ENCODE results near the gene SORCS3. TPM values are rescaled to one million over a fixed set of nuclear protein-coding genes. Genes with fewer than 3 reads are reported as not detected.

The SORCS3 gene
- polyA plus RNA-seq, 1 donor (not counting 4 experiments of a cell fraction or from before 2014, with no cell fraction given) = not detected

DNA sequence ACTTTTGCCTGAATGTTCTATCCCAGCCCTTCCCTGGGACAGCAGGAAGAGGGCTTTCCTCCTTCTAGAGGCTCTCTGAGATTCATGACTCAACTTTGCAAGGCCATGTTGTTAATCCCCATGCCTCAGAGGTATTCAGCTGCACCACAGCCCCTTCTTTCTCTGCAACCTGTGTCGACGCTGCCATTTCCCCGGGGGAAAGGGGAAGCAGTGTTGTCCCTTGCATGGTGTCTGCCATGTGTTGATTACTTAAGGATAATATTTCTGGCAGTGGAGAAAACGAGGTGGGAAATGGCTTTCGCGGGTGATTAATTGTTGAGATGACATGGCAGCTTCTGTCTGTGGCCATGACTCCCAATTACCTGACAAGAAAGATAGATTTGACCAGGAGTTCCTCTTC is 133.1 kb downstream of the SORCS3 start:
- dilution Hi-C loops (cut with MboI; ENCODE audit: extremely low pct_ligation_motif_present, low sequenced_read_pairs) = no loop called here
- FAIRE-seq (no peak), DNase-seq (ENCODE audit: low read depth, low spot score) (no peak)
- no peaks in the 10 kb centered on the region for H3K9me3 ChIP-seq (ENCODE audit: control insufficient read depth, low read depth, low read length)
- no peak overlapping the region for H3K27ac ChIP-seq (ENCODE audit: control insufficient read depth, insufficient read depth, low read length)
- no peak overlapping the region for H3K9ac ChIP-seq (ENCODE audit: control insufficient read depth, extremely low read depth, insufficient read depth, low read length)
- H3K4me1 ChIP-seq (ENCODE audit: control insufficient read depth, extremely low read depth, insufficient read depth, low read length) = no peaks in the 10 kb centered on the region
- no peaks in the 10 kb centered on the region for H3K9me1 ChIP-seq (ENCODE audit: control insufficient read depth, extremely low read depth, insufficient read depth, low read length)
- no peaks in the 10 kb centered on the region for H3K27me3 ChIP-seq (ENCODE audit: control insufficient read depth, extremely low read depth, insufficient read depth, low read length)
- H2AFZ ChIP-seq (ENCODE audit: control insufficient read depth, low read length) = no peak overlapping the region
- no peak overlapping the region for H3K4me2 ChIP-seq (ENCODE audit: control insufficient read depth, extremely low read depth, insufficient read depth, low read depth, low read length)
- no peaks in the 10 kb centered on the region for H3K36me3 ChIP-seq (ENCODE audit: control insufficient read depth in 2 of 2, extremely low read depth in 1 of 2, insufficient read depth in 2 of 2, low read length in 2 of 2)
- TF ChIP-seq EZH2 (IDR thresholded peaks at IDR 0.05; ENCODE audit: low read length) = no peak
- TF ChIP-seq, protein P1, sequence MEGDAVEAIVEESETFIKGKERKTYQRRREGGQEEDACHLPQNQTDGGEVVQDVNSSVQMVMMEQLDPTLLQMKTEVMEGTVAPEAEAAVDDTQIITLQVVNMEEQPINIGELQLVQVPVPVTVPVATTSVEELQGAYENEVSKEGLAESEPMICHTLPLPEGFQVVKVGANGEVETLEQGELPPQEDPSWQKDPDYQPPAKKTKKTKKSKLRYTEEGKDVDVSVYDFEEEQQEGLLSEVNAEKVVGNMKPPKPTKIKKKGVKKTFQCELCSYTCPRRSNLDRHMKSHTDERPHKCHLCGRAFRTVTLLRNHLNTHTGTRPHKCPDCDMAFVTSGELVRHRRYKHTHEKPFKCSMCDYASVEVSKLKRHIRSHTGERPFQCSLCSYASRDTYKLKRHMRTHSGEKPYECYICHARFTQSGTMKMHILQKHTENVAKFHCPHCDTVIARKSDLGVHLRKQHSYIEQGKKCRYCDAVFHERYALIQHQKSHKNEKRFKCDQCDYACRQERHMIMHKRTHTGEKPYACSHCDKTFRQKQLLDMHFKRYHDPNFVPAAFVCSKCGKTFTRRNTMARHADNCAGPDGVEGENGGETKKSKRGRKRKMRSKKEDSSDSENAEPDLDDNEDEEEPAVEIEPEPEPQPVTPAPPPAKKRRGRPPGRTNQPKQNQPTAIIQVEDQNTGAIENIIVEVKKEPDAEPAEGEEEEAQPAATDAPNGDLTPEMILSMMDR (optimal IDR thresholded peaks at IDR 0.05 in 1 of 3, IDR thresholded peaks at IDR 0.05 in 1 of 3, conservative IDR thresholded peaks at IDR 0.05 in 1 of 3; ENCODE audit: extremely low read depth in 1 of 3, insufficient read depth in 2 of 3, low read length in 3 of 3) = no peak
- no peaks in the 10 kb centered on the region for H4K20me1 ChIP-seq (ENCODE audit: control insufficient read depth, extremely low read depth, insufficient read depth, low read length)
- H3K4me3 ChIP-seq (ENCODE audit: control insufficient read depth in 2 of 3, extremely low read depth in 1 of 3, insufficient read depth in 2 of 3, low read depth in 1 of 3, low read length in 3 of 3) = no peak overlapping the region
- H3K79me2 ChIP-seq (ENCODE audit: control insufficient read depth, insufficient read depth, low read length) = no peaks in the 10 kb centered on the region

DNA sequence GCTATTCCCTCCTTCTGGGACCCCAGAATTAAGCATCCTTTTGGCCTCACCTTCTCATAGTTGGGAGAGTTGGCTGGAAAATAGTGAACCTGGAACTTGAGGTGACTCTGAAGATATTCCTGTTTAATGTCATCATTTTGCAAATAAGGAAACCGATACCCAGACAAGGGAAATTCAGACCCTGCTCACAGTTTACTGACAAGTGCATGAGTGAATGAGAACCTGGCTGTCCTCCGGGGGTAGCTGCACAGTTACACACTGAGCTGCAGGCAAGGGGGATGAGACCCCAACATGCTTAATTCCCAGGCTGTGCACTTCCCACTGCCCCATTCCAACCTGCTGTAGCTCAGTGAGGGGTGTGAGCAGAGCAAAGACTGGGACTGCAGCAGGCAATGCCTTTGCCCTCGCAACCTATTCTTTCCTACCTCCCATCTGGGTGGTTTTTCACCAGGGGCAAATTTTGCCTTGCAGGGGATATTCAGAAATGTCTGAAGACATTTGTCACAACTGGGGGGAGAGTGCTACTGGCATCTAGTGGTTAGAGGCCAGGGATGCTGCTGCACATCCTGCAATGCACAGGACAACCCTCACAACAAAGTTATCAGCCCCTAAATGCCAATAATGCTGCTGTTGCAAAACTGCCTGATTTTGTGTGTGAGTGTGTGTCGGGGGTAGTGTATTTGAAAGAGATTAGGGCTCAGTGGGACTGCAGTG is 136.2 kb downstream of the SORCS3 start:
- Histone ChIP-seq H3K36me3 (ENCODE audit: control insufficient read depth in 2 of 2, extremely low read depth in 1 of 2, insufficient read depth in 2 of 2, low read length in 2 of 2) (no peaks in the 10 kb centered on the region), H3K9ac (ENCODE audit: control insufficient read depth, extremely low read depth, insufficient read depth, low read length) (no peak overlapping the region), H3K9me1 (ENCODE audit: control insufficient read depth, extremely low read depth, insufficient read depth, low read length) (no peaks in the 10 kb centered on the region), H4K20me1 (ENCODE audit: control insufficient read depth, extremely low read depth, insufficient read depth, low read length) (no peaks in the 10 kb centered on the region), H3K27me3 (ENCODE audit: control insufficient read depth, extremely low read depth, insufficient read depth, low read length) (no peaks in the 10 kb centered on the region), H3K4me3 (ENCODE audit: control insufficient read depth in 2 of 3, extremely low read depth in 1 of 3, insufficient read depth in 2 of 3, low read depth in 1 of 3, low read length in 3 of 3) (no peak overlapping the region), H2AFZ (ENCODE audit: control insufficient read depth, low read length) (no peak overlapping the region), H3K79me2 (ENCODE audit: control insufficient read depth, insufficient read depth, low read length) (no peaks in the 10 kb centered on the region), H3K9me3 (ENCODE audit: control insufficient read depth, low read depth, low read length) (no peaks in the 10 kb centered on the region), H3K4me2 (ENCODE audit: control insufficient read depth, extremely low read depth, insufficient read depth, low read depth, low read length) (no peak overlapping the region), H3K27ac (ENCODE audit: control insufficient read depth, insufficient read depth, low read length) (no peak overlapping the region), H3K4me1 (ENCODE audit: control insufficient read depth, extremely low read depth, insufficient read depth, low read length) (no peaks in the 10 kb centered on the region)
- TF ChIP-seq, protein P1 (optimal IDR thresholded peaks at IDR 0.05 in 1 of 3, IDR thresholded peaks at IDR 0.05 in 1 of 3, conservative IDR thresholded peaks at IDR 0.05 in 1 of 3; ENCODE audit: extremely low read depth in 1 of 3, insufficient read depth in 2 of 3, low read length in 3 of 3) = no peak
- TF ChIP-seq EZH2 (IDR thresholded peaks at IDR 0.05; ENCODE audit: low read length) = no peak
- dilution Hi-C loops (cut with MboI; ENCODE audit: extremely low pct_ligation_motif_present, low sequenced_read_pairs) = no loop called here
- DNase-seq (ENCODE audit: low read depth, low spot score) (no peak), FAIRE-seq (no peak)
